Measurements from ENCODE around the gene CYBRD1.
A peak's percentile ranks its signal among the peaks of the same experiment; 100 is the strongest.
"Not testable (repeated sequence)": the region's sequence is repeated elsewhere in the genome, so short reads cannot be mapped to it uniquely, and the experiment has no call there.

The CYBRD1 gene

GRCh38 chr2:171522052-171522787, at the start of gene CYBRD1:
Gene CYBRD1, plus strand, starts transcription at chr2:171522474. Its CDS starts 72 bp downstream, at chr2:171522546.
- DNase-seq: peak; percentile 90

- DNase-seq: no peak
These were observed 46.3 kb upstream of the CYBRD1 start for GRCh38 chr2:171475979-171476378.

- DNase-seq: no peak
These were observed 43.9 kb upstream of the CYBRD1 start for GRCh38 chr2:171478345-171478744.

- DNase-seq: no peak
These were observed 43.0 kb upstream of the CYBRD1 start for GRCh38 chr2:171479154-171479814.

GRCh38 chr2:171480908-171481307, 41.4 kb upstream of the CYBRD1 start:
- no peak for DNase-seq

GRCh38 chr2:171482308-171482707, 40.0 kb upstream of the CYBRD1 start:
- no peak for DNase-seq

- DNase-seq: no peak
These were observed 39.4 kb upstream of the CYBRD1 start for GRCh38 chr2:171482877-171483276.

- no peak for DNase-seq
These were observed 38.5 kb upstream of the CYBRD1 start for GRCh38 chr2:171483793-171484192.

- DNase-seq: no peak
These were observed 37.2 kb upstream of the CYBRD1 start for GRCh38 chr2:171485116-171485515.

- DNase-seq: no peak
These were observed 35.1 kb upstream of the CYBRD1 start for GRCh38 chr2:171487201-171487600.

- no peak for DNase-seq
These were observed 34.4 kb upstream of the CYBRD1 start for GRCh38 chr2:171487803-171488259.

- no peak for DNase-seq
These were observed 31.7 kb upstream of the CYBRD1 start for GRCh38 chr2:171490577-171490976.

- no peak for DNase-seq
These were observed 31.0 kb upstream of the CYBRD1 start for GRCh38 chr2:171491292-171491691.

GRCh38 chr2:171492664-171493063, 29.6 kb upstream of the CYBRD1 start:
- no peak for DNase-seq

- DNase-seq: not testable (repeated sequence)
These were observed 24.6 kb upstream of the CYBRD1 start for GRCh38 chr2:171497664-171498063.

- no peak for DNase-seq
These were observed 16.9 kb upstream of the CYBRD1 start for GRCh38 chr2:171505374-171505773.

- DNase-seq: no peak
These were observed 12.1 kb upstream of the CYBRD1 start for GRCh38 chr2:171509945-171510731.

GRCh38 chr2:171512014-171512413, 10.3 kb upstream of the CYBRD1 start:
- no peak for DNase-seq

- DNase-seq: no peak
These were observed 9.5 kb upstream of the CYBRD1 start for GRCh38 chr2:171512683-171513195.

- no peak for DNase-seq
These were observed 8.5 kb upstream of the CYBRD1 start for GRCh38 chr2:171513719-171514160.

- DNase-seq: no peak
These were observed 7.2 kb upstream of the CYBRD1 start for GRCh38 chr2:171514908-171515582.

- no peak for DNase-seq
These were observed 6.5 kb upstream of the CYBRD1 start for GRCh38 chr2:171515672-171516298.

Measured in midbrain (tissue), 1 donor.